Measurements from ENCODE around the gene FXYD2. TPM values are rescaled to one million over a fixed set of nuclear protein-coding genes. Genes with fewer than 3 reads are reported as not detected.

Gene FXYD2
- total RNA-seq, 1 donor from 2014 or later = not detected

DNA sequence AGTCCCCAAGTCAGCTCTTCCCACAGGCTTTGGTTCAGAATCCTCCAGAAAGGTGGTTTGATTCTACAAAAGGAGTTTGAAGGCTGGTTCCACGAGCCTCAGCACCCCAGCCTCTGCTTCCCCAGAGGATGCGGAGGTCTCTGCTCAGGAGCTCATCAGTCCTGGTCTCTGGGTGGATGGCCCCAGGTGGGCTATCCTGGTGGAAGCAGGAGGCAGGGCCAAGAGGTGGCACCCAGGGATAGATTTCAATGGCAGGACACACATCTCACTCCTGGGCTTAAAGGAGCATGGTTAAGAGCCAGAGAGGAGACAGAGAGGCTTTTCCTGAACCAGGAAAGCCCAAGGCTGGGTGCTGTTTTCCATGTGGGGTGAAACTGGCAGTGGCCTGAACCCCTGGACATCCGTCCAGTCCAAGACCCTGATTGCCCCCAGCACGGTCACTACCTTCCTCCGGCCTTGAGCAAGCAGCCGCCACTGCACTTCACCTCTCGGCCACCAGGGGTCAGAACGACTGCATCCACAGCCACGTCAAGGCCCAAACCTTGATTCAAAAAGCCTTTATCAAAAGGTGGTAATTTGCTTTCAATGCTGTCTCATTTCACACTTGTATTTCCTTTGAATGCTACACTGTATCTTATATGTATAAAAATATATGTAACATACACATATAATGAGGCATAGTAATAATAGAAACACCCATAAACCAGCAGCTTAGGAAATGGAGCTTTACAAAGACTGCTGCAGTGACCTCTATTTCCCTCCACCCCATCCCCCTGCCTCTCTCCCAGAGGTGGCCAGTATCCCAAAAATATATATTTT lies 19.3 kb upstream of the FXYD2 start:
- TF ChIP-seq, protein P1, sequence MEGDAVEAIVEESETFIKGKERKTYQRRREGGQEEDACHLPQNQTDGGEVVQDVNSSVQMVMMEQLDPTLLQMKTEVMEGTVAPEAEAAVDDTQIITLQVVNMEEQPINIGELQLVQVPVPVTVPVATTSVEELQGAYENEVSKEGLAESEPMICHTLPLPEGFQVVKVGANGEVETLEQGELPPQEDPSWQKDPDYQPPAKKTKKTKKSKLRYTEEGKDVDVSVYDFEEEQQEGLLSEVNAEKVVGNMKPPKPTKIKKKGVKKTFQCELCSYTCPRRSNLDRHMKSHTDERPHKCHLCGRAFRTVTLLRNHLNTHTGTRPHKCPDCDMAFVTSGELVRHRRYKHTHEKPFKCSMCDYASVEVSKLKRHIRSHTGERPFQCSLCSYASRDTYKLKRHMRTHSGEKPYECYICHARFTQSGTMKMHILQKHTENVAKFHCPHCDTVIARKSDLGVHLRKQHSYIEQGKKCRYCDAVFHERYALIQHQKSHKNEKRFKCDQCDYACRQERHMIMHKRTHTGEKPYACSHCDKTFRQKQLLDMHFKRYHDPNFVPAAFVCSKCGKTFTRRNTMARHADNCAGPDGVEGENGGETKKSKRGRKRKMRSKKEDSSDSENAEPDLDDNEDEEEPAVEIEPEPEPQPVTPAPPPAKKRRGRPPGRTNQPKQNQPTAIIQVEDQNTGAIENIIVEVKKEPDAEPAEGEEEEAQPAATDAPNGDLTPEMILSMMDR (IDR thresholded peaks at IDR 0.05; ENCODE audit: insufficient read depth, low read length, severe bottlenecking) = peak; percentile 89
- Histone ChIP-seq H3K36me3 (ENCODE audit: control insufficient read depth, insufficient read depth, low read length) (no peaks in the 10 kb centered on the region), H3K4me3 (ENCODE audit: low read depth, low read length) (no peak overlapping the region), H3K27me3 (ENCODE audit: control insufficient read depth, insufficient read depth, low read length) (peaks cover 2% of the 10 kb centered on the region)
- DNase-seq (ENCODE audit: low read depth) (peak; percentile 57), FAIRE-seq (no peak)

DNA sequence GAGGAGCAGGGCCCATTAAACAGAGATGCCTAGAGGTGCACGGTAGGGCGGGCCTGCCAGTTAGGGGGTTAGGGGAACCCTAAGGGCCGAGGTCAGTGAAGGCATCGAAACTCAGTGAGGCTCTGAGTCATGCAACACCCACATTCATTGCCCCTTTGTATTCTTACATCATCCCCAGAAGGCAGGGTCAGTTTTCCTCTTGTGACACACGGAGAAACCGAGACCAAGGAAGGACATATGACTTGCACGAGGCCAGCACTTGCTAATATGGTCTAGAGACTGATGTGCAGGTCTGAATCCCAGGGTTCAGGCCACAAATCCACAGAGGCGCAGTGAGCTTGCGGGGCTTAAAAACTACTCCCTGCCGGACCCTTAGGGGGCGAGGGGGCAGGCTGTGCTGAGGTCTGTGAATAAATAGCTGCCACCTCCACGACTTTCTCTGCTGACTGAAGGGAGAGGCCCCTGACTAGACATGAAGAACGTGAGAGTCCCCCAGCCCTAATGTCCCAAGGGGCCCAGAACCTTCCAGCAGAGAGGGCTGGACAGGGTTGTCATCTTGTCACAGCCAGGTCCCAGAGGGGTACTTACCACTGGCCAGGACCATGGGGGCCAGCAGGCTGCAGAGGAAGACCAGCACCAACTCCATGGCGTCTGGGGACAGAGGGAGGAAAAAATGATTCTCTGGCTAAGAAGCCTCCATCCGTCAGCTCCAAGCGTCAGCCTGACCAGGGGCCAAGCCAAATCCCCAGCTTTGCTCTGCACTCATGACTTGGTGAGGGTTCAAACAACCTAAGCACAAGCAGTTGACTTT lies 17.8 kb upstream of the FXYD2 start:
- H3K36me3 ChIP-seq (ENCODE audit: control insufficient read depth, insufficient read depth, low read length) = no peaks in the 10 kb centered on the region
- TF ChIP-seq, protein P1 (IDR thresholded peaks at IDR 0.05; ENCODE audit: insufficient read depth, low read length, severe bottlenecking) = no peak
- H3K27me3 ChIP-seq (ENCODE audit: control insufficient read depth, insufficient read depth, low read length) = peaks cover 5% of the 10 kb centered on the region
- no peak for FAIRE-seq
- H3K4me3 ChIP-seq (ENCODE audit: low read depth, low read length) = no peak overlapping the region
- DNase-seq (ENCODE audit: low read depth) = no peak

DNA sequence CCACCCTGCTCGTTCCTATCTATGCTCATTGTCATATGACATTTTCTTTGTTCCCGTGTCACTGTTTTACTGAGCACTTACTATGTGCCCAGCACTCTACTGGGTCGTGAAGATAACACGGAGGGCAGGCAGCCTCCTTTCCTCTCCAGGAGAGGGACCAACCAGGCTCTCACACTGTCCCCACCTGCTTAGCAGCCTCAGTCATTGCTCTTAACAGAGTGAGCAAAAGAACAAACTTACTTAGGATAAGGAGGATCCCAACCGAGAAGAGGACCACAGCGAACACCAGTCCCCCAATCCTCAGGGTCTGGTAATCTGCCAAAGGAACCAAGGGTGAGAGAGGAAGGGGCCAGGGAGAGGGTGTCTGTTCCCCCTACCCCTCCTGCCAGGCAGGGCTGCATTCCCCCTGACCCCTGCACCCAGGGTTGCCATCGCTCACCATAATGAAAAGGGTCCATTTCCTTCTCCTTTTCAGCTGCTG lies 17.0 kb upstream of the FXYD2 start:
- FAIRE-seq = no peak
- Histone ChIP-seq H3K4me3 (ENCODE audit: low read depth, low read length) (no peak overlapping the region), H3K36me3 (ENCODE audit: control insufficient read depth, insufficient read depth, low read length) (no peaks in the 10 kb centered on the region), H3K27me3 (ENCODE audit: control insufficient read depth, insufficient read depth, low read length) (peaks cover 5% of the 10 kb centered on the region)
- TF ChIP-seq, protein P1 (IDR thresholded peaks at IDR 0.05; ENCODE audit: insufficient read depth, low read length, severe bottlenecking) = no peak
- no peak for DNase-seq (ENCODE audit: low read depth)

DNA sequence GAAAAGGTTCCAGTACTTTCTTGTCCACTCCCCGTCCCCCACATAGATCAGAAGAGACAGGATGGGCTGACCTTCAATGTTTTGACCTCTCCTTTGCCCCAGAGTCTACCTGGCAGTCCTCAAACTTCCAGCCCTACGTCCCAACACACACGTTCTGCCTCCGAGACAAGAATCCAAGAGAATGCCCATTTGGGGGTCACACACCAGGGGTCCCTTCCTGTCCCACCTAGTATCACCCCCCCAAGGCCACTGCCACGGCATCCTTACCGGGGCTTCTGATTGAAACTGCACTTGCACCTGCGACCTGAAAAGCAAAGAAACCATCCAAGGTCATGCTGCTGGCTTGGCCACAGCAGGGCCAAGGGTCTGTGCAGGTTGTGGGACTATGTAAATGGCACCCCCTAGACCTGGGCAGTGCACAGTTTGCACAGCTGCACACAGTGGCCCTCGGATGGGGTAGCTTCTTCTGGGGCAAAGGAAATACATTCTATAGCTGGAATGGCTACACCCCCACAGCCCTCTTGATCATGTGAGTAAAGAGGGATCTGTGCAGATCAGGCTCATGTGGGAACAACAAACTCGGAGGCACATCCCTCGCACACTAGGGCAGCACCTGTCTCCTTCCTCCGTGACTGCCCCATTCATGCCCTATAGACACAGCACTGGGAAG lies 16.5 kb upstream of the FXYD2 start:
- FAIRE-seq = peak; percentile 94
- H3K36me3 ChIP-seq (ENCODE audit: control insufficient read depth, insufficient read depth, low read length) = no peaks in the 10 kb centered on the region
- H3K27me3 ChIP-seq (ENCODE audit: control insufficient read depth, insufficient read depth, low read length) = peaks cover 5% of the 10 kb centered on the region
- H3K4me3 ChIP-seq (ENCODE audit: low read depth, low read length) = no peak overlapping the region
- TF ChIP-seq, protein P1 (IDR thresholded peaks at IDR 0.05; ENCODE audit: insufficient read depth, low read length, severe bottlenecking) = no peak
- no peak for DNase-seq (ENCODE audit: low read depth)

DNA sequence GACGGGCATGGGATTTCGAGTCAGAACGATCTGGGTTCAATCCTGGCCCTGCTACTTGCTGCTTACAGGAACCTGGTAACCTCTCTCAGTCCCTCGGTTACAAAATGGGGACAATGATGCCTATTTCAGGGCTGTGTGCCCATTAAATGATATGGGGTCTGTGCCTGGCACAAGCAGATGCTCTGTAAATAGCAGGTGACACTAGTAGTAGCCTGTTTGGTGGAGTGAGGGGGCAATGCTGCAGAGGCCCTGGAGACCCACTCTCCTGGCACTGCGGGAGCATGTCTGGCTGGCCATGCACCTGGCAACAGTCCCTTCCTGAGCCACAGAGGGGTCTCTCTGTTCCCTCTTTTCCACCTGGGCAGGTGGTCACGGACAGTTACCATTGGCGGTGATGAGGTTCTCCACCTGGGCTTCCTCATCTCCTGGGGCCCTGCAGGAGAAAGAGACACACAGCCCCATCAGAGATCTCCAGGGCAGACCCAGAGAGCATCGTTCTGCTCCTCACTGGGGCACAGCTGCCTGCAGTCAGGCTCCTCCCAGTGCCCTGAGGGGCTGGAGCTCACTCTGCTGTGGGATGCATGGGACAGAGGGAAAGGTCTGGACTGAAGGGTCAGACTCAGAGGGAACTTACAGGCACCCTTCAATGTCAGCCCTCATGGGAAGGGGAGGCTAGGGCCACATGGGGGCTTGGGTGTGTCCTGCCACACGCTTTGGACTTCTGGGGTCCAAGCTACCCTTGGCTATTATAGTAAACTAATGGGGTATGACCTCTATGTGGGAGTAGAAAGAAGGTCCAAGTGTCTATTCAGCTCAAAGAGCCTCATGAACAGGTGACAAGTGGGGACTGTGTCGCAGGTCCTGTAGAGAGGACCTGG lies 15.6 kb upstream of the FXYD2 start:
- no peak for DNase-seq (ENCODE audit: low read depth)
- no peak for FAIRE-seq
- peaks cover 5% of the 10 kb centered on the region for H3K27me3 ChIP-seq (ENCODE audit: control insufficient read depth, insufficient read depth, low read length)
- TF ChIP-seq, protein P1 (IDR thresholded peaks at IDR 0.05; ENCODE audit: insufficient read depth, low read length, severe bottlenecking) = no peak
- no peaks in the 10 kb centered on the region for H3K36me3 ChIP-seq (ENCODE audit: control insufficient read depth, insufficient read depth, low read length)
- H3K4me3 ChIP-seq (ENCODE audit: low read depth, low read length) = no peak overlapping the region
